Uterus (tissue), 4 donors: ENCODE measurements around the gene SMIM41. TPM values are rescaled to one million over a fixed set of nuclear protein-coding genes. Genes with fewer than 3 reads are reported as not detected.

Experiments used
- DNase-seq, 2 donors: peaks; one replicate each; pipeline ENCODE4 v3.0.0-alpha.2; 2019 to 2020
- H3K27ac ChIP-seq, 2 donors: fragments of 200-600 bp; sonication (generic); 1 replicate in 1 of 2; 2 replicates in 1 of 2; pipeline ENCODE4 v1.5.1; 2016 to 2018
- H3K27me3 ChIP-seq, 2 donors: fragments of 200-600 bp; sonication (generic); one replicate each; pipeline ENCODE4 v1.5.1; 2018 to 2019; ENCODE audit warnings: control low read depth in 1 of 2
- H3K36me3 ChIP-seq, 2 donors: fragments of 200-600 bp; sonication (generic); one replicate each; pipeline ENCODE4 v1.5.1; 2019; ENCODE audit warnings: control low read depth in 1 of 2
- H3K4me1 ChIP-seq, 2 donors: fragments of 200-600 bp; sonication (generic); one replicate each; pipeline ENCODE4 v1.5.1; 2018 to 2019; ENCODE audit warnings: control low read depth in 1 of 2
- H3K4me3 ChIP-seq, 2 donors: fragments of 200-600 bp; sonication (generic); 1 replicate in 1 of 2; 2 replicates in 1 of 2; pipeline ENCODE4 v1.5.1; 2018 to 2019; ENCODE audit warnings: mild to moderate bottlenecking in 1 of 2
- H3K9me3 ChIP-seq, 2 donors: fragments of 200-600 bp; sonication (generic); one replicate each; pipeline ENCODE4 v1.5.1; 2019; ENCODE audit warnings: control low read depth in 1 of 2
- CTCF ChIP-seq, 4 experiments: fragments of 200-600 bp in 2 of 4; fragments of 450-650 bp in 2 of 4; sonication (generic) in 2 of 4; IDR thresholded peaks; one replicate each; pipeline ENCODE4 v1.5.1; 2016 to 2019; ENCODE audit warnings: antibody characterized with exemption in 4 of 4, mild to moderate bottlenecking in 2 of 4, moderate library complexity in 1 of 4
- POLR2A ChIP-seq, 2 donors: fragments of 450-650 bp; IDR thresholded peaks; one replicate each; pipeline ENCODE4 v1.6.1; 2016; ENCODE audit warnings: antibody characterized with exemption in 2 of 2, mild to moderate bottlenecking in 1 of 2, moderate library complexity in 1 of 2
- intact Hi-C: fragments of 100-400 bp; cut with DNase I; formaldehyde crosslinking; loops from one replicate; pipeline ENCODE4 v1.15.1; 2023; ENCODE audit warnings: low total_unique reads
- total RNA-seq, 4 donors: library from RNA; depleted of rRNA in 3 of 4; stranded (reverse); fragments of >200 nt in 3 of 4; gene quantifications; one replicate each; pipeline versions ENCODE4 v1.1.0 to v1.2.4, GENCODE V29; 2014 to 2023
- donor health status: DM: yes; HTN: yes; CAD: no.

The SMIM41 gene
- total RNA-seq, 4 donors from 2014 or later, result not detected

- peaks cover 0 to 4% of the 10 kb centered on the region in 2 donors for H3K4me1 ChIP-seq
- no peaks in the 10 kb centered on the region for H3K36me3 ChIP-seq
- DNase-seq, result no peak
- H3K9me3 ChIP-seq, result no peaks in the 10 kb centered on the region
- no peaks in the 10 kb centered on the region for H3K27me3 ChIP-seq
- TF ChIP-seq POLR2A (IDR thresholded peaks at IDR 0.05) (no peak), CTCF (IDR thresholded peaks at IDR 0.05) (no peak)
- no peak overlapping the region for H3K4me3 ChIP-seq
- H3K27ac ChIP-seq, result no peak overlapping the region
- intact Hi-C loops, result loop anchor here (10.0 kb wide), 2 partner anchors 725 to 825 kb away; no protein-coding TSS in a partner anchor
Observed at GRCh38 chr12:52149651-52150241, 70.2 kb downstream of the SMIM41 start.

GRCh38 chr12:52151153-52151836 lies 71.8 kb downstream of the SMIM41 start:
- intact Hi-C loops, result loop anchor here (10.0 kb wide), 2 partner anchors 724 to 824 kb away; no protein-coding TSS in a partner anchor
- H3K4me1 ChIP-seq, result peaks cover 0 to 4% of the 10 kb centered on the region in 2 donors
- no peak overlapping the region for H3K27ac ChIP-seq
- no peaks in the 10 kb centered on the region for H3K36me3 ChIP-seq
- H3K4me3 ChIP-seq, result no peak overlapping the region
- no peaks in the 10 kb centered on the region for H3K9me3 ChIP-seq
- no peaks in the 10 kb centered on the region for H3K27me3 ChIP-seq
- DNase-seq, result no peak
- no peak for TF ChIP-seq CTCF (IDR thresholded peaks at IDR 0.05)
- no peak for TF ChIP-seq POLR2A (IDR thresholded peaks at IDR 0.05)

- H3K27ac ChIP-seq, result no peak overlapping the region
- DNase-seq, result peak; percentile 47 to 58
- TF ChIP-seq CTCF (IDR thresholded peaks at IDR 0.05) (peak; percentile 70 to 88 (median 78)), POLR2A (IDR thresholded peaks at IDR 0.05) (peak in 1 of 2 donors; percentile 27)
- H3K36me3 ChIP-seq, result no peaks in the 10 kb centered on the region
- peaks cover 0 to 4% of the 10 kb centered on the region in 2 donors for H3K4me1 ChIP-seq
- peak overlapping the region in 1 of 2 donors; percentile 9 for H3K4me3 ChIP-seq
- intact Hi-C loops, result loop anchor here (10.0 kb wide), 2 partner anchors 723 to 823 kb away; no protein-coding TSS in a partner anchor
- H3K27me3 ChIP-seq, result no peaks in the 10 kb centered on the region
- no peaks in the 10 kb centered on the region for H3K9me3 ChIP-seq
Observed at GRCh38 chr12:52151837-52152783, 72.6 kb downstream of the SMIM41 start.

GRCh38 chr12:52152905-52153317 lies 73.4 kb downstream of the SMIM41 start:
- no peak overlapping the region for H3K27ac ChIP-seq
- H3K9me3 ChIP-seq, result no peaks in the 10 kb centered on the region
- H3K4me1 ChIP-seq, result no peaks in the 10 kb centered on the region
- TF ChIP-seq POLR2A (IDR thresholded peaks at IDR 0.05) (no peak), CTCF (IDR thresholded peaks at IDR 0.05) (no peak)
- intact Hi-C loops, result loop anchor here (10.0 kb wide), 2 partner anchors 722 to 822 kb away; no protein-coding TSS in a partner anchor
- H3K36me3 ChIP-seq, result no peaks in the 10 kb centered on the region
- H3K4me3 ChIP-seq, result no peak overlapping the region
- H3K27me3 ChIP-seq, result no peaks in the 10 kb centered on the region
- DNase-seq, result no peak
